ENCODE data around the gene CPM.
"Not testable (repeated sequence)": the region's sequence is repeated elsewhere in the genome, so short reads cannot be mapped to it uniquely, and the experiment has no call there.

Gene CPM

GRCh38 chr12:68823696-68824095, 109.3 kb downstream of the CPM start:
- no peak for DNase-seq

- DNase-seq, result no peak
Observed at GRCh38 chr12:68821357-68822188, 111.4 kb downstream of the CPM start.

GRCh38 chr12:68819481-68819880, 113.5 kb downstream of the CPM start:
- not testable (repeated sequence) for DNase-seq

- no peak for DNase-seq
Observed at GRCh38 chr12:68815928-68816800, 116.8 kb downstream of the CPM start.

GRCh38 chr12:68815232-68815927, 117.6 kb downstream of the CPM start:
- DNase-seq, result no peak

- no peak for DNase-seq
Observed at GRCh38 chr12:68814490-68815231, 118.3 kb downstream of the CPM start.

- no peak for DNase-seq
Observed at GRCh38 chr12:68813242-68813593, 119.8 kb downstream of the CPM start.

GRCh38 chr12:68812553-68813241, 120.3 kb downstream of the CPM start:
- no peak for DNase-seq

- DNase-seq, result not testable (repeated sequence)
Observed at GRCh38 chr12:68811573-68811972, 121.4 kb downstream of the CPM start.

GRCh38 chr12:68810027-68810389, 123.0 kb downstream of the CPM start:
- DNase-seq, result not testable (repeated sequence)

GRCh38 chr12:68809190-68810026, 123.6 kb downstream of the CPM start:
- peak; percentile 57 for DNase-seq

GRCh38 chr12:68808388-68809189, 124.4 kb downstream of the CPM start:
- peak; percentile 71 for DNase-seq

GRCh38 chr12:68807576-68808387, 125.2 kb downstream of the CPM start, which contains the start of gene MDM2:
TSS of gene MDM2 (plus strand) at chr12:68808177. CDS start at chr12:68808478, 301 bp downstream.
- DNase-seq, result peak; percentile 81

GRCh38 chr12:68807274-68807575, 125.7 kb downstream of the CPM start:
- not testable (repeated sequence) for DNase-seq

- DNase-seq, result no peak
Observed at GRCh38 chr12:68806488-68807237, 126.3 kb downstream of the CPM start.

GRCh38 chr12:68805592-68806120, 127.3 kb downstream of the CPM start:
- no peak for DNase-seq

- no peak for DNase-seq
Observed at GRCh38 chr12:68804657-68805591, 128.0 kb downstream of the CPM start.

Data from SHP77 treated with DMSO at 0.1 percent for 48 hours (cell line).